Endometrial microvascular endothelial cells (primary cell): ENCODE data around the gene BCL11B. TPM values are rescaled to one million over a fixed set of nuclear protein-coding genes. Genes with fewer than 3 reads are reported as not detected.

Experiments
- in situ Hi-C: cut with HindIII; loops from 2 replicates; pipeline ENCODE4 v1.10.0; 2017; ENCODE audit warnings: low sequenced_read_pairs, low pct_unique_long_range_greater_than_20kb; ENCODE audit errors: inconsistent ontology term
- total RNA-seq: library from RNA; depleted of rRNA; stranded (reverse); fragments of >200 nt; gene quantifications from one replicate; pipeline ENCODE4 v1.2.3, GENCODE V29; 2015; ENCODE audit errors: inconsistent ontology term

The BCL11B gene
- total RNA-seq, 1 donor from 2014 or later = not detected

DNA sequence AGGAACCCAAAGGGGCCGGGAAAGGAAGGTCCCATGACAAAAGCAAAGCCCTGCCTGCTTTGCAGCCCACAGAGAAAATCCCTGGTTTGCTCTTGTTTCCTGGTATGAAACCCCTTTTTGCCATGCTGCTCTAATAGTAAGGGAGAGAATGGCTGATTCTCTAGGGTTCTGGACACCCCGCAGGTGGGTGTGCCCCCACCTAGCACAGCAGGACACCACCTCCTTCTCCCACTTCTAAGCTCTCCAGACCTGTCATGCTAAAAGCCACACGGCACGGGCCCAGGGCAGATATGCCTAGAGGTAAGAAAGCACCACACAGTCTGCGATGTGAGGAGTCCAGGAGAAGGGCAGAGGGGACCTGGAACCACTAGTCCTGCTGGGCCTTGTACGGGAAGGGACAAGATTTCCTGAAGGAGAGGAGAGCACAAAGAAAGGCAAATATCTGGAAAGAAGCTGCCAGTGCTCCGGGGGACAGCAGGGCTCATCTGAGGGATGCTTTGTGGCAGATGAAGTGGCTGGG is 113.3 kb downstream of the BCL11B start:
- in situ Hi-C loops = no loop called here

- in situ Hi-C loops = no loop called here
These were observed 113.8 kb downstream of the BCL11B start for GRCh38 chr14:99158150-99158549.

- in situ Hi-C loops = no loop called here
These were observed 114.3 kb downstream of the BCL11B start for GRCh38 chr14:99157676-99158075.

GRCh38 chr14:99157246-99157645 is 114.8 kb downstream of the BCL11B start:
- in situ Hi-C loops = no loop called here

DNA sequence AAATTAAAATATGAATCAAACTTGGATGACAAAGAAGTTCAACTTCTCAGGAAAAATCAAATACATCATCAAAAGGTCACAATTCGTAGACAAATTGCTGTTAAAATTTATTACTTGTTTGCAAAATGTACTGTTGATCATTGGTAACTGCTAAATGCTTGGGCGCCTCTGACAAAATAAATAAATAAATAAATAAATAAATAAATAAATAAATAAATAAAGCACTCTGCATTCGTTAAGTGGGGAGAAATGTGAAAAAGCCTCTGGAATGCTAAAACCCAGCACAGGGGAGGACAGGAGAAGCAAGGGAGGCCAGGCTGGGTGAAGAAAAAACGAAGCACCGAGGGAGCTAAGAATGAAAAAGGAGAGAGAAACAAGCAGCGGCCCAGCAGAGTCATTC is 115.2 kb downstream of the BCL11B start:
- in situ Hi-C loops = no loop called here

DNA sequence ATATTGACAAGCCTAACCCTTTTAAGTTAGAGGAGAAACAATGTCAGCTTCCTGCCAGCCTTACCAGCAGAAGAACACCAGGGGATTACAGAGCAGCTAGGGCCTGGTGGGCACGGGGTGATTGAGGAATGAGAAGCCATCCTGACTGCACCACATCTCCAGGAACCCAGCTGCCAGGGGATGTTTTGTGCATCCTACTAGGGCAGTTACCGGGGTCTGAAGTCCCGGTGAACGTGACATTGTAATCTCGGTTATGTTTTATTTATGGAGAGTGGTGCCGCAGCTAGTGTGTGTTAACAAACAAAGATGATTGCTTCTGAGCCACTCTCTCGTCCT is 115.9 kb downstream of the BCL11B start:
- in situ Hi-C loops = no loop called here

DNA sequence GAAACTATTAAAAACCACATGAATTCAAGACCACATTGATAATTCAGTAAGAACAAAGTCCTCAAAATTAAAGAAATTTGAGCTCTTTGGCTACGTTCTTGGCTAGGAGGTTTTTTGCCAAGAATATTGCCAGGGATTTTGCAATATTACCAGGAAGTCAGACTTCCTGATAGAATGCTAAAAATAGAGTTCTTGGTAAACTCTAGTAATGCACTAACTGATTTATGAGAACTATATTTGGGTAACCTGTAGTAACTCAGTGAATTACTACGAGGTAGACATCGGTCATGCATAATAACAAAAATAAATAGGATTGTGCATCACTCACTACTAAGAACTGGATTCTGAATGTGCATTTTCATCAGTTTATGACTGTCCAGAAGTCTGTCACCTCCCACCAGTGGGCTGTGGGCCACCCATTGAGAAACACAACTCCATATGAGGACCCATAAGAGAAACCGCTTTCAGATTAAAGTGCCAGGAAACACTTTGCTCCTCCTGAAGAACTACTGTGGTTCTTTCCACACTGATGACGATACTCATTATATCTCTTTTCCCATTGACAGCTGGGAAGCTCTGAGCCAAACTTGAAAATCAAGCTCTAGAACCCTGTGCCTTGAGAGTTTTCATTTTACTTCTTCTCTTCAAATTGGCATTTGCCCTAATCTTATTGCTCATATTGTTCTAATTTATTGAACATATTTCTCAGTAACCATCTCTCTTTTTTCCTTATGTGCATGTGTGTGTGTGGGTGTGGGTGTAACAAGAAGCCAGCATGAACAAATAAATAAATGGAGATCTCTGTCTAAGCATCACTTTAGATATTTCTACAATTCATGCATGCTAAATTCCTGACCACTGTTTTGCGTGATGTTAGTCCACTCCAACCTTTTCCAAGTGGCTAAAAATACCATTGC is 116.6 kb downstream of the BCL11B start:
- in situ Hi-C loops = no loop called here

GRCh38 chr14:99150236-99150635 is 121.8 kb downstream of the BCL11B start:
- in situ Hi-C loops = no loop called here

- in situ Hi-C loops = no loop called here
These were observed 123.0 kb downstream of the BCL11B start for GRCh38 chr14:99148861-99149610.

DNA sequence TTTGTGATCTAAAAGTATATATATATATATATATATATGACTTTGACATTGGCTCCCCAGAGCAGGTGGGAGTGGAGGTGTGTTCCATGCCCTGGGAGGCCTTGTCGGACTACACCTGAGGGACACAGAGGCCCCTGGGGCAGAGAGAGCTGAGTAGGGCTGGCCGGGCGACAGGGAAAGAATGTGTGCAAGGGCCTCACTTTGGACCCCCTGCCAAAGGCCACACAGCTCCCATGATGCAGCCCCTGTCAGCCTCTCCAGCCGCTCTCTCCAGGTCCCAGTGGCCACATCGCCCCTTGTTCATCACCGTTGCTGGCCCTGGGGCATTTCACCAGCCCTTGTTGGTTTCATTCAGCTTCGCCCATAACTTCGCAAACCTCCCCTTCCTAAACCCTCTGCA is 123.9 kb downstream of the BCL11B start:
- in situ Hi-C loops = no loop called here

GRCh38 chr14:99147366-99147740 is 124.6 kb downstream of the BCL11B start:
- in situ Hi-C loops = no loop called here

DNA sequence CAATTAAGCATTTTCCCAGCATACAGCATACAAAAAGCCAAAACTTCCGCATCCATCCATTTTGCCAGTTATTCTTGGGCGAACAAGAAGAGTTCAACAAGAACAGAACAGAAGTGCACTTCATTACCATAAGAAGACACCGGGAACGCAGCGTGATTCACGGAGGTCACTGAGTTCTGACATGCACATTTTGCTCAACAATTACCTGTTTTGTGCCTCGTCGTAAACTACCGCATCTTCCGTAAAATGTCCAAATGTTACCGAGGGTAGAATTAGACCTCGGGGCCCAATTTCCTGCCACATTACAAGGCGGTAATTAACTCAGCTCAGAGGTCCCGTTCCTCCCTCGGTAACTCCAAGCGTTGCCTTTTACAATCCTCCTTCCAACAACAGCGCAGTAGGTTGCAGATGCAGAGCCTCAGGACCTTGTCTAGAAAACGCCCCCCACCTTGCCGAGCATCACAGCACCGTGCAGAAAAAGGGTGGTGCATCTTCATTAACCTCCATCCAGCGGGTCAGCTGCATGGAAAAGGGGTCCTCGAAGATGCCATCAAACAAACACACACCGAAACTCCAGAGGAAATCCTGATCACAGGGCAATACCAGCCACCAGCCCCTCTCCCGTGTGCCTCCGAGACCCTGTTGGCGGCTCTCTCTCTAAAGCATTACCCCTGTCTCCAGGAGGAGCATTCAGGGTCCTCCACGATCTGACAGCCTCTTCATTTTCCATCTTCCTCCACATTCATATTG is 125.2 kb downstream of the BCL11B start:
- in situ Hi-C loops = no loop called here

DNA sequence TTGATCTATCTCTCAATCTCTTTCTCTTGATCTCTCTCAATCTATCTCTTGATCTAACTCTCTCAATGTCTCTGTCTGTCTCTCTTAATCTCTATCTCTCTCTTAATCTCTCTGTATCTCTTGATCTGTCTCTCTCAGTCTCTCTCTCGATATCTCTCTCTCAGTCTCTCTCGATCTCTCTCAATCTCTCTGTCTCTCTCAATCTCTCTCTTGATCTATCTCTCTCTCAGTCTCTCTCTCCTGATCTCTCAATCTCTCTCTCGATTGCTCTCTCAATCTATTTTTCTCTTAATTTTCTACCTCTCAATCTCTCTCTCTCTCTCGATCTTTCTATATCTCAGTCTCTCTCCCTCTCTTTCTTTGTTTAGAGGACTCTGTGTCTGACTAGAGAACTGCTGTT is 126.7 kb downstream of the BCL11B start:
- in situ Hi-C loops = no loop called here

- in situ Hi-C loops = no loop called here
These were observed 128.2 kb downstream of the BCL11B start for GRCh38 chr14:99143793-99144192.

- in situ Hi-C loops = no loop called here
These were observed 128.9 kb downstream of the BCL11B start for GRCh38 chr14:99143126-99143525.

- in situ Hi-C loops = no loop called here
These were observed 130.8 kb downstream of the BCL11B start for GRCh38 chr14:99141236-99141635.

GRCh38 chr14:99138999-99139865 is 132.8 kb downstream of the BCL11B start:
- in situ Hi-C loops = no loop called here

DNA sequence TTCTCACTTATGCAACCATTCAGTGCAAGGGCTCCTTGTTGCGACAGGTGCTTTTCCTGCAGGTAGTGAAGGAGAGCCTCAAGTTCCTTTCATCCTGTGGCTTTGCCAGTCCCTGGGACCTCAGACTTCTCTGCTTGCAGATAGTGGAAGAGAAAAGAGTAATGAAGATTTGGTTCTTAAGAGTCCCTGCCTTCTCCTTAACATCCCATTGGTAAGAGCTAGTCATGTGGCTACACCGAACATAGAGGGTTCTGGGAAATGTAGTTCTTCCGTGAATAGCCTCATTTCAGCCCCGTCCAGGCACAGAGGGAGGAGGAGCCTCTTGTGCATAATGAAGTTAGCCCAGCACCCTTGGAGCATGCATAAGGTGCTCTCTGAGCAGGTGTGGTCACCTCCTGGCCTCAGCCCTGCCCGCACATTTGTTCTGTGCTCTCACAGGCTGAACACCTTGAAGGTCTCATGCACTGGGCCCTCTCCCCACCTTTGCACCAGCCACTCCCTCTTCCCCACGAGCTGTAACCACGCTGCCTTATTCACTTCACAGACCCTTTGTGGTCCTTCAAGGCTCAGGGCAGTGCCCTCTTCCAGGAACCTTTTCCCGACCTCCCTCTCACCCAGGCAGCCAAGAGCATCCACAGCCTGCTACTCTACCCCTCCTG is 134.0 kb downstream of the BCL11B start:
- in situ Hi-C loops = no loop called here
